Transverse colon (tissue), 4 donors: ENCODE data around the gene OVAAL. TPM values are rescaled to one million over a fixed set of nuclear protein-coding genes. Genes with fewer than 3 reads are reported as not detected.

Experiments
- DNase-seq: peaks from one replicate; pipeline ENCODE4 v3.0.0-alpha.2; 2019
- H3K27ac ChIP-seq, 4 donors: fragments of 200-600 bp; sonication (generic); 2 replicates each; pipeline ENCODE4 v1.5.1; 2016 to 2018; ENCODE audit warnings: inconsistent platforms in 4 of 4
- H3K27me3 ChIP-seq: fragments of 200-600 bp; sonication (generic); 2 replicates; pipeline ENCODE4 v1.5.1; 2017; ENCODE audit warnings: inconsistent platforms
- H3K36me3 ChIP-seq, 4 donors: fragments of 200-600 bp; sonication (generic); 2 replicates each; pipeline ENCODE4 v1.5.1; 2017 to 2019; ENCODE audit warnings: inconsistent platforms in 4 of 4
- H3K4me1 ChIP-seq, 4 donors: fragments of 200-600 bp; sonication (generic); 2 replicates each; pipeline ENCODE4 v1.5.1; 2017 to 2020; ENCODE audit warnings: inconsistent platforms in 4 of 4
- H3K4me3 ChIP-seq, 4 donors: fragments of 200-600 bp; sonication (generic); 1 replicate in 1 of 4; 2 replicates in 3 of 4; pipeline versions ENCODE4 v1.5.1 to v1.6.1; 2017 to 2019; ENCODE audit warnings: inconsistent platforms in 4 of 4
- H3K9me3 ChIP-seq, 2 donors: fragments of 200-600 bp; sonication (generic); 2 replicates each; pipeline ENCODE4 v1.5.1; 2017 to 2019; ENCODE audit warnings: inconsistent platforms in 2 of 2
- CTCF ChIP-seq, 5 experiments: fragments of 200-600 bp in 3 of 5; fragments of 450-650 bp in 2 of 5; sonication (generic) in 3 of 5; IDR thresholded peaks; 1 replicate in 2 of 5; 2 replicates in 3 of 5; pipeline ENCODE4 v1.5.1; 2016 to 2017; ENCODE audit warnings: antibody characterized with exemption in 5 of 5, inconsistent platforms in 3 of 5, mild to moderate bottlenecking in 2 of 5, moderate library complexity in 1 of 5
- EP300 ChIP-seq: sonication (generic); formaldehyde crosslinking; IDR thresholded peaks from one replicate; pipeline ENCODE4 v1.6.1; 2017; ENCODE audit warnings: antibody characterized with exemption, low read depth
- POLR2A ChIP-seq: fragments of 450-650 bp; IDR thresholded peaks from one replicate; pipeline ENCODE4 v1.6.1; 2016; ENCODE audit warnings: antibody characterized with exemption, mild to moderate bottlenecking, moderate library complexity
- POLR2AphosphoS5 ChIP-seq, 3 donors: sonication (generic); formaldehyde crosslinking; IDR thresholded peaks; one replicate each; pipeline ENCODE4 v1.6.1; 2016; ENCODE audit warnings: antibody characterized with exemption in 3 of 3
- WGBS, 2 donors: methylation state at CpG; one replicate each; pipeline ENCODE4 v1.1.5; 2018; ENCODE audit warnings: low coverage in 1 of 2; 5-methylcytosine and 5-hydroxymethylcytosine counted together
- in situ Hi-C, 4 donors: fragments of 200-750 bp; cut with MboI; loops; one replicate each; pipeline versions ENCODE4 v1.15.0 to v1.15.1; 2017; ENCODE audit warnings: low sequenced_read_pairs in 3 of 4, low pct_ligation_motif_present in 1 of 4, low pct_unique_long_range_greater_than_20kb in 1 of 4
- intact Hi-C: fragments of 100-400 bp; cut with DNase I; formaldehyde crosslinking; loops from one replicate; pipeline ENCODE4 v1.15.1; 2023; ENCODE audit warnings: low total_unique reads
- small RNA-seq, 4 donors: library from RNA; depleted of rRNA; stranded (forward); fragments of <200 nt; gene quantifications; one replicate each; pipeline ENCODE3, GENCODE V24; 2016
- total RNA-seq, 4 donors: library from RNA; depleted of rRNA; stranded (reverse); fragments of >200 nt; gene quantifications; one replicate each; pipeline ENCODE4 v1.1.0, GENCODE V29; 2016

Gene OVAAL
- total RNA-seq, 4 donors from 2014 or later: 0.41 TPM; not detected in 3

GRCh38 chr1:180614730-180615129 lies 56.0 kb downstream of the OVAAL start:
- in situ Hi-C loops (no loop called here), intact Hi-C loops (no loop called here)
- no peak overlapping the region for H3K4me3 ChIP-seq
- no peaks in the 10 kb centered on the region for H3K4me1 ChIP-seq
- WGBS, 2 donors: 58% methylated on average over 5 of the region's 5 CpGs; no CpG with 5 or more reads in 1 of the 2 donors
- H3K27me3 ChIP-seq: no peaks in the 10 kb centered on the region
- H3K36me3 ChIP-seq: no peaks in the 10 kb centered on the region
- no peak overlapping the region for H3K27ac ChIP-seq
- no peak for TF ChIP-seq CTCF (IDR thresholded peaks at IDR 0.05)
- no peak for TF ChIP-seq POLR2A
- TF ChIP-seq POLR2AphosphoS5 (IDR thresholded peaks at IDR 0.05): no peak
- TF ChIP-seq EP300: no peak
- H3K9me3 ChIP-seq: no peaks in the 10 kb centered on the region
- DNase-seq: no peak

GRCh38 chr1:180615493-180616290 lies 56.9 kb downstream of the OVAAL start:
- WGBS, 2 donors: 61 to 68% methylated on average over 6 to 8 of the region's 8 CpGs
- no peaks in the 10 kb centered on the region for H3K4me1 ChIP-seq
- in situ Hi-C loops: no loop called here
- no peaks in the 10 kb centered on the region for H3K27me3 ChIP-seq
- DNase-seq: no peak
- H3K4me3 ChIP-seq: no peak overlapping the region
- no peaks in the 10 kb centered on the region for H3K9me3 ChIP-seq
- H3K27ac ChIP-seq: no peak overlapping the region
- TF ChIP-seq CTCF (IDR thresholded peaks at IDR 0.05) (no peak), EP300 (no peak), POLR2AphosphoS5 (IDR thresholded peaks at IDR 0.05) (no peak), POLR2A (no peak)
- H3K36me3 ChIP-seq: no peaks in the 10 kb centered on the region
- intact Hi-C loops: no loop called here

Small RNA genes lying within 50 kb of the gene (small RNA-seq; reads per million reads assigned to genes)
- 0 reads per million in 4 donors for gene RF00019

Other genes with a start within 250 kb of the OVAAL start
- gene ACBD6, start 56.4 kb upstream of the OVAAL start, total RNA-seq: 10 to 100 TPM in 3 of 4 donors, 1 to 10 TPM in 1; 9.7 to 48.4 (median 38.6) TPM
- gene XPR1, start 73.1 kb downstream of the OVAAL start, total RNA-seq: 100 to 1,000 TPM in 2 of 4 donors, 10 to 100 TPM in 1, 1 to 10 TPM in 1; 7.8 to 119 (median 75.3) TPM